ENCODE measurements around the gene OR4D6. TPM values are rescaled to one million over a fixed set of nuclear protein-coding genes. Genes with fewer than 3 reads are reported as not detected.

Gene OR4D6
- total RNA-seq, 2 donors from 2014 or later: not detected

DNA sequence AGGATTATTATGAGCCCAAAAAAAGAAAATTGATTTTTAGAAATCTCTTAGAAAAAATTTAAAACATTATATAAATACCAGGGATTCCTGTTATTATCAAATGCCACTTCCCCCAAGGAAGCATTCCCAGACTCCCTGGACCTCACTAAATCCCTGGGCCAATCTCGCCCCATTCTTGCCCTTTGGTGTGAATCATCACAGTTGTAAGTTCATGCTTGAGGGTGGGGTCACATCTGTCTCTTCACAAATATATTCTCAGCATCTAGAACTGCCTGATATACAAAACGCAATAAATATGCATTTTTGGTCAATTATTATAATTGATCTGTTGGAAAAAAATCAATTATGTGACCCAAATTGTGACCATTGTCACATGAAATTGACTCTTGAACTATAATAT lies 8.3 kb upstream of the OR4D6 start:
- Mint-ChIP-seq H3K36me3 (ENCODE audit: low read depth) (no peaks in the 10 kb centered on the region), H3K4me3 (no peak overlapping the region), H3K27ac (no peak overlapping the region), H3K27me3 (peaks cover 10% of the 10 kb centered on the region), H3K4me1 (no peaks in the 10 kb centered on the region)
- ATAC-seq (no peak), DNase-seq (no peak)
- H3K9me3 ChIP-seq (ENCODE audit: control insufficient read depth, low read length, poor library complexity, severe bottlenecking): no peaks in the 10 kb centered on the region

- peaks cover 72% of the 10 kb centered on the region for H3K27me3 Mint-ChIP-seq
- ATAC-seq (no peak), DNase-seq (no peak)
- no peak overlapping the region for H3K27ac Mint-ChIP-seq
- peaks cover 3% of the 10 kb centered on the region for H3K36me3 Mint-ChIP-seq (ENCODE audit: low read depth)
- no peak overlapping the region for H3K4me3 Mint-ChIP-seq
- no peaks in the 10 kb centered on the region for H3K9me3 ChIP-seq (ENCODE audit: control insufficient read depth, low read length, poor library complexity, severe bottlenecking)
- H3K4me1 Mint-ChIP-seq: no peaks in the 10 kb centered on the region
These were observed 3.2 kb downstream of the OR4D6 start for GRCh38 chr11:59459916-59460315.

- peaks cover 70% of the 10 kb centered on the region for H3K27me3 Mint-ChIP-seq
- no peak overlapping the region for H3K27ac Mint-ChIP-seq
- ATAC-seq (no peak), DNase-seq (no peak)
- H3K4me3 Mint-ChIP-seq: no peak overlapping the region
- no peaks in the 10 kb centered on the region for H3K4me1 Mint-ChIP-seq
- no peaks in the 10 kb centered on the region for H3K9me3 ChIP-seq (ENCODE audit: control insufficient read depth, low read length, poor library complexity, severe bottlenecking)
- H3K36me3 Mint-ChIP-seq (ENCODE audit: low read depth): peaks cover 3% of the 10 kb centered on the region
These were observed 6.5 kb downstream of the OR4D6 start for GRCh38 chr11:59463190-59463641.

DNA sequence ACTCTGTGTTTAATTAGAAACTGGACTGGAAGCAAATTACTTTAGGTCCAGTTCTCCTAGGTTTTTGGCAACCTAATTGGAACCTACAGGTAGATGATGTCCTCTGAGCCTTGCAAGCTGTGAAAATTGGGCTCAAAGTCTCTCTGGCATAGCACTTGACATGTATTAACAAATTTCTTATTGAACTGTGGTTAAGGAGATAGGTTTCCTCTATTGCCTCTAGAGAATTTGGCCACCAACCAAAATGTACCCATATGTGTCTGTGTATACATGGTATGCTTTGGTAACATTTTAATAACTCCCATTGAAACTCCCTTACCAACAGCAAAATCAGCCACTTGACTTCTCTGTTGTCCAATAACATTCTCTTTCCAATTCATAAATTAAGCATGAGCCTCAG lies 16.3 kb downstream of the OR4D6 start, which contains the start of gene OR4D10:
Gene OR4D10 (plus strand): TSS at position 301 of the 400 bp plus-strand sequence. CDS start 4,115 bp downstream, outside the sequence.
- H3K9me3 ChIP-seq (ENCODE audit: control insufficient read depth, low read length, poor library complexity, severe bottlenecking): no peaks in the 10 kb centered on the region
- Mint-ChIP-seq H3K27ac (no peak within 1 kb of the TSS), H3K4me1 (no peaks in the 10 kb centered on the region), H3K27me3 (peaks cover 55% of the 10 kb centered on the region), H3K4me3 (no peak within 1 kb of the TSS), H3K36me3 (ENCODE audit: low read depth) (peaks cover 4% of the 10 kb centered on the region)
- ATAC-seq: no peak
- DNase-seq: no peak

- H3K27ac Mint-ChIP-seq: no peak overlapping the region
- H3K4me1 Mint-ChIP-seq: no peaks in the 10 kb centered on the region
- H3K36me3 Mint-ChIP-seq (ENCODE audit: low read depth): peaks cover 8% of the 10 kb centered on the region
- H3K4me3 Mint-ChIP-seq: no peak overlapping the region
- DNase-seq: no peak
- no peak for ATAC-seq
- peaks cover 49% of the 10 kb centered on the region for H3K27me3 Mint-ChIP-seq
- H3K9me3 ChIP-seq (ENCODE audit: control insufficient read depth, low read length, poor library complexity, severe bottlenecking): no peaks in the 10 kb centered on the region
These were observed 18.4 kb downstream of the OR4D6 start for GRCh38 chr11:59475176-59475575.

- DNase-seq (no peak), ATAC-seq (no peak)
- H3K9me3 ChIP-seq (ENCODE audit: control insufficient read depth, low read length, poor library complexity, severe bottlenecking): no peaks in the 10 kb centered on the region
- Mint-ChIP-seq H3K36me3 (ENCODE audit: low read depth) (peaks cover 8% of the 10 kb centered on the region), H3K4me3 (no peak overlapping the region), H3K4me1 (no peaks in the 10 kb centered on the region), H3K27me3 (peaks cover 29% of the 10 kb centered on the region), H3K27ac (no peak overlapping the region)
These were observed 23.1 kb downstream of the OR4D6 start for GRCh38 chr11:59479906-59480305.

GRCh38 chr11:59480359-59480758 lies 23.6 kb downstream of the OR4D6 start:
- ATAC-seq (no peak), DNase-seq (no peak)
- H3K4me1 Mint-ChIP-seq: no peaks in the 10 kb centered on the region
- no peak overlapping the region for H3K27ac Mint-ChIP-seq
- H3K36me3 Mint-ChIP-seq (ENCODE audit: low read depth): peaks cover 5% of the 10 kb centered on the region
- peaks cover 29% of the 10 kb centered on the region for H3K27me3 Mint-ChIP-seq
- no peaks in the 10 kb centered on the region for H3K9me3 ChIP-seq (ENCODE audit: control insufficient read depth, low read length, poor library complexity, severe bottlenecking)
- H3K4me3 Mint-ChIP-seq: no peak overlapping the region

- no peak for ATAC-seq
- Mint-ChIP-seq H3K27me3 (peaks cover 44% of the 10 kb centered on the region), H3K36me3 (ENCODE audit: low read depth) (peaks cover 5% of the 10 kb centered on the region), H3K4me1 (no peaks in the 10 kb centered on the region), H3K27ac (no peak overlapping the region), H3K4me3 (no peak overlapping the region)
- no peaks in the 10 kb centered on the region for H3K9me3 ChIP-seq (ENCODE audit: control insufficient read depth, low read length, poor library complexity, severe bottlenecking)
- no peak for DNase-seq
These were observed 45.2 kb downstream of the OR4D6 start for GRCh38 chr11:59501931-59502330.

- Mint-ChIP-seq H3K4me1 (no peaks in the 10 kb centered on the region), H3K27me3 (peaks cover 36% of the 10 kb centered on the region), H3K4me3 (no peak within 1 kb of the TSS), H3K36me3 (ENCODE audit: low read depth) (peaks cover 5% of the 10 kb centered on the region), H3K27ac (no peak within 1 kb of the TSS)
- DNase-seq (no peak), ATAC-seq (no peak)
- no peaks in the 10 kb centered on the region for H3K9me3 ChIP-seq (ENCODE audit: control insufficient read depth, low read length, poor library complexity, severe bottlenecking)
These were observed 46.5 kb downstream of the OR4D6 start, which contains the start of gene OR4D11 for GRCh38 chr11:59503276-59503675. Gene OR4D11, plus strand, starts transcription at chr11:59503576. Its CDS starts 0 bp downstream, at chr11:59503576.

Other genes with a start within 250 kb of the OR4D6 start
- gene MPEG1, start 244.0 kb upstream of the OR4D6 start, total RNA-seq: 10 to 100 TPM in 1 of 2 donors, 1 to 10 TPM in 1; 5.4 to 12.0 TPM
- not detected for gene OR5AN1, start 98.1 kb upstream of the OR4D6 start, total RNA-seq
- gene OR5A2, start 30.5 kb upstream of the OR4D6 start, total RNA-seq: not detected
- not detected for gene OR5A1, start 20.5 kb upstream of the OR4D6 start, total RNA-seq
- gene OR4D10, start 16.4 kb downstream of the OR4D6 start, total RNA-seq: not detected
- gene OR4D11, start 46.6 kb downstream of the OR4D6 start, total RNA-seq: not detected
- not detected for gene OR4D9, start 54.6 kb downstream of the OR4D6 start, total RNA-seq
- gene OSBP, start 158.8 kb downstream of the OR4D6 start, total RNA-seq: 10 to 100 TPM; 53.0 to 63.1 TPM
- gene PATL1, start 212.1 kb downstream of the OR4D6 start, total RNA-seq: 10 to 100 TPM; 49.0 to 62.6 TPM